ENCODE data around the gene NDUFAF2. TPM values are rescaled to one million over a fixed set of nuclear protein-coding genes. Genes with fewer than 3 reads are reported as not detected.

The NDUFAF2 gene
- total RNA-seq, 1 experiment from 2014 or later, result 60.8 TPM

DNA sequence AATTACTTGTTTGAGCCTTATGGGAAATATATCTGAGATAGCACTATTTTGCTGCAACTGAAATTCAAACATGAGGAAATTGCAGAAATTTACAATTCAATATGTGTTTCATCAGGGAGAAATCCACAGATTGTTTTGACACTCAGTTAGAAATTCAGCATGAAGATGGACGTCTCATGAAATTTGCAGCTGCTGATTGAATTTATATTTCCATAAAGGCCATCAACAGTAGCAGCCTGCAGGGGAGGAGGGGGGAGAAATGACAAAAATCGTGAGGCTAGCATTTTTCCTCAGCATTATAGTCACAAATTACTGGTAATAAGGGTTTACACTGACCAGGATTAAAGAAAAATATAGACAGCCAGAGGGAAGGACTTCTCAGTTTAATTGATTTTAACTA is 81.0 kb downstream of the NDUFAF2 start:
- no peaks in the 10 kb centered on the region for H3K9me3 Mint-ChIP-seq (ENCODE audit: unreplicated experiment)
- Histone ChIP-seq H3K4me1 (no peaks in the 10 kb centered on the region), H3K4me3 (ENCODE audit: low read depth, low read length) (no peak overlapping the region), H3K36me3 (ENCODE audit: control insufficient read depth, insufficient read depth, low read length) (no peaks in the 10 kb centered on the region), H3K27me3 (replicated peaks; ENCODE audit: control insufficient read depth, insufficient read depth, low read length) (no peaks in the 10 kb centered on the region), H3K9me3 (no peaks in the 10 kb centered on the region)
- TF ChIP-seq, protein P1, sequence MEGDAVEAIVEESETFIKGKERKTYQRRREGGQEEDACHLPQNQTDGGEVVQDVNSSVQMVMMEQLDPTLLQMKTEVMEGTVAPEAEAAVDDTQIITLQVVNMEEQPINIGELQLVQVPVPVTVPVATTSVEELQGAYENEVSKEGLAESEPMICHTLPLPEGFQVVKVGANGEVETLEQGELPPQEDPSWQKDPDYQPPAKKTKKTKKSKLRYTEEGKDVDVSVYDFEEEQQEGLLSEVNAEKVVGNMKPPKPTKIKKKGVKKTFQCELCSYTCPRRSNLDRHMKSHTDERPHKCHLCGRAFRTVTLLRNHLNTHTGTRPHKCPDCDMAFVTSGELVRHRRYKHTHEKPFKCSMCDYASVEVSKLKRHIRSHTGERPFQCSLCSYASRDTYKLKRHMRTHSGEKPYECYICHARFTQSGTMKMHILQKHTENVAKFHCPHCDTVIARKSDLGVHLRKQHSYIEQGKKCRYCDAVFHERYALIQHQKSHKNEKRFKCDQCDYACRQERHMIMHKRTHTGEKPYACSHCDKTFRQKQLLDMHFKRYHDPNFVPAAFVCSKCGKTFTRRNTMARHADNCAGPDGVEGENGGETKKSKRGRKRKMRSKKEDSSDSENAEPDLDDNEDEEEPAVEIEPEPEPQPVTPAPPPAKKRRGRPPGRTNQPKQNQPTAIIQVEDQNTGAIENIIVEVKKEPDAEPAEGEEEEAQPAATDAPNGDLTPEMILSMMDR (IDR thresholded peaks at IDR 0.05; ENCODE audit: insufficient read depth in 1 of 2, low read depth in 1 of 2, low read length in 1 of 2, severe bottlenecking in 1 of 2, unreplicated experiment in 1 of 2), result no peak
- H3K27ac Mint-ChIP-seq (ENCODE audit: unreplicated experiment), result no peak overlapping the region
- ChIA-PET CTCF (no interaction called here), POLR2A (no interaction called here)
- DNase-seq, result no peak
- no peaks in the 10 kb centered on the region for H3K36me3 Mint-ChIP-seq (ENCODE audit: insufficient read depth, unreplicated experiment)
- H3K27me3 Mint-ChIP-seq (ENCODE audit: insufficient read depth, unreplicated experiment), result no peaks in the 10 kb centered on the region
- intact Hi-C loops (cut with micrococcal nuclease; ENCODE audit: unreplicated experiment), result no loop called here
- H3K4me3 Mint-ChIP-seq (ENCODE audit: unreplicated experiment), result no peak overlapping the region
- H3K4me1 Mint-ChIP-seq (ENCODE audit: low read depth, unreplicated experiment), result no peaks in the 10 kb centered on the region
- BruUV-seq (replicated peaks), result no TSS peak

DNA sequence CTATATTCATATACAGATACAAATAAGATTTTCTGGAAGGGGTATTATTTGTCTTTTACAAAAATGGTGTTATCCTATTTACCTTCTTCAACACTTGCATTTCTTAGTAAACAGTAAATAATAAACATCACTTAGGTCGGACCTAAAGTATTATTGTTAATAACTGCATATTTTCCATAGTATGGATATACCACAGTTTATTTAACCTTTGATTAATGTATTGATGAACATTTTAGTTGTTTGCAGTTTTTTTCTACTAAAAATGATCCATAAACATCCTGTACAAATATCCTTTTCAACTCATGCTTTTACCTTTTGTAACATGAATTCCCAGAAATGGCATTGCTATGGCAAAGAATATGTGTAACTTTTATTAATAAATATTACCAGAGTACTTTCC is 83.4 kb downstream of the NDUFAF2 start:
- TF ChIP-seq, protein P1 (IDR thresholded peaks at IDR 0.05; ENCODE audit: insufficient read depth in 1 of 2, low read depth in 1 of 2, low read length in 1 of 2, severe bottlenecking in 1 of 2, unreplicated experiment in 1 of 2), result no peak
- DNase-seq, result no peak
- Histone ChIP-seq H3K4me1 (no peaks in the 10 kb centered on the region), H3K4me3 (ENCODE audit: low read depth, low read length) (no peak overlapping the region), H3K27me3 (replicated peaks; ENCODE audit: control insufficient read depth, insufficient read depth, low read length) (no peaks in the 10 kb centered on the region), H3K36me3 (ENCODE audit: control insufficient read depth, insufficient read depth, low read length) (no peaks in the 10 kb centered on the region), H3K9me3 (no peaks in the 10 kb centered on the region)
- Mint-ChIP-seq H3K27me3 (ENCODE audit: insufficient read depth, unreplicated experiment) (no peaks in the 10 kb centered on the region), H3K4me1 (ENCODE audit: low read depth, unreplicated experiment) (no peaks in the 10 kb centered on the region), H3K9me3 (ENCODE audit: unreplicated experiment) (no peaks in the 10 kb centered on the region), H3K36me3 (ENCODE audit: insufficient read depth, unreplicated experiment) (no peaks in the 10 kb centered on the region), H3K27ac (ENCODE audit: unreplicated experiment) (no peak overlapping the region), H3K4me3 (ENCODE audit: unreplicated experiment) (no peak overlapping the region)
- CTCF ChIA-PET, result no interaction called here
- intact Hi-C loops (cut with micrococcal nuclease; ENCODE audit: unreplicated experiment), result no loop called here
- no TSS peak for BruUV-seq (replicated peaks)
- POLR2A ChIA-PET, result no interaction called here

DNA sequence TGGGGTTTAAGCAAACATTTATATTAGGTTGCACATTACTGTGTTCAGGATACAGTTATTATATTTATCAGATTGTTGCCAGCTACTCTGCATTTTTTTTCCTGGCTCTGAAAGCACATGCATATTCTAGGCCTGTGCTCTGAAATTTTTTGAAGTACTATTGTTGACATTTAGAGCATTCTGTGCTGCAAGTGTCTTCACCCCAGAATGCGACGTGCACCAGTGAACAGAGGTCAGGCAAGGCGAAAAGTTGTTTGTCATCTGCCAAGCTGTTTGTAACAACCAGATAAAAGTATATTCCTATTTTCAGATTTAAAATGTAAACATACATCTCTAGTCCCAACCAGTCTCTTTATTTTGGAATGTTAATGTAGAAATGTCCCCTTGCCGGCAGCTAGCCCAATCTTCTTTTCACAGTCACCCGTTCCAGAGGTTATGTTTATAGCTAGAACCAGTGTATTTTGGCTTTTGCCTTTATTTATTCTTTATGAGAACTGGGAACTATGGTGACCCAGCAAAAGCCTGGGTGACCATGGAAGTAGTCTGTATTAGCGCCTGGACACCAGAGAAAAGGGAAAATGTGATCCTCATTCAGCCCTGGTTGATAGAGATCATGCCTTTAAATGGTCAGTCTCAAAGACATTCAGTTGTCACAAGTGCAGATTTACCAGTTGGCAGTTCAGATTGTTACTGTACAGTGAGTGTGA is 84.6 kb downstream of the NDUFAF2 start:
- ChIA-PET POLR2A (no interaction called here), CTCF (no interaction called here)
- H3K4me1 ChIP-seq, result no peaks in the 10 kb centered on the region
- DNase-seq, result no peak
- no peaks in the 10 kb centered on the region for H3K9me3 ChIP-seq
- intact Hi-C loops (cut with micrococcal nuclease; ENCODE audit: unreplicated experiment), result no loop called here
- Mint-ChIP-seq H3K36me3 (ENCODE audit: insufficient read depth, unreplicated experiment) (no peaks in the 10 kb centered on the region), H3K27me3 (ENCODE audit: insufficient read depth, unreplicated experiment) (no peaks in the 10 kb centered on the region), H3K4me3 (ENCODE audit: unreplicated experiment) (no peak overlapping the region), H3K4me1 (ENCODE audit: low read depth, unreplicated experiment) (no peaks in the 10 kb centered on the region), H3K27ac (ENCODE audit: unreplicated experiment) (no peak overlapping the region), H3K9me3 (ENCODE audit: unreplicated experiment) (no peaks in the 10 kb centered on the region)
- no peaks in the 10 kb centered on the region for H3K36me3 ChIP-seq (ENCODE audit: control insufficient read depth, insufficient read depth, low read length)
- H3K4me3 ChIP-seq (ENCODE audit: low read depth, low read length), result no peak overlapping the region
- TF ChIP-seq, protein P1 (IDR thresholded peaks at IDR 0.05; ENCODE audit: insufficient read depth in 1 of 2, low read depth in 1 of 2, low read length in 1 of 2, severe bottlenecking in 1 of 2, unreplicated experiment in 1 of 2), result no peak
- no peaks in the 10 kb centered on the region for H3K27me3 ChIP-seq (replicated peaks; ENCODE audit: control insufficient read depth, insufficient read depth, low read length)
- BruUV-seq (replicated peaks), result no TSS peak

Data from Caco-2 (cell line).